T-helper 2 cell (primary cell): Measurements from ENCODE around the gene CTSW.

Experiments
- DNase-seq, 5 experiments: peaks; one replicate each; pipeline versions ENCODE4 v3.0.0 to v3.0.0-alpha.2; 2012 to 2022

The CTSW gene

DNA sequence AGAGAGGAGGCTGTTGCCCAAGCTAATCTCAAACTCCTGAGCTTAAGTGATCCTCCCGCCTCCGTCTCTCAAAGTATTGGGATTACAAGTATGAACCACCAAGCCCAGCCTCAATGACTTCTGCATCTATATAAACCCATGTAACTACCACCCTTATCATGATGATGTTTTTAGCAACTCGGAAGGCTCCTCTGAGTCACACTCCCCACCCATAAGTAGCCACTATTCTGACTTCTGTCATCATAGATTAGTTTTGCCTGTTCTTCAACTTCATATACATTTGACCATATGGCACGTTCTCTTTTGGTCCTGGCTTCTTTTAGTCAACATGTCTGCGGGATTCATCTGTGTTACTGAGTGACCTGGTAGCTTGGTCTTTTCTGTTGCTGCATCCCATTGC, 27.0 kb downstream of the CTSW start:
- no peak for DNase-seq

DNA sequence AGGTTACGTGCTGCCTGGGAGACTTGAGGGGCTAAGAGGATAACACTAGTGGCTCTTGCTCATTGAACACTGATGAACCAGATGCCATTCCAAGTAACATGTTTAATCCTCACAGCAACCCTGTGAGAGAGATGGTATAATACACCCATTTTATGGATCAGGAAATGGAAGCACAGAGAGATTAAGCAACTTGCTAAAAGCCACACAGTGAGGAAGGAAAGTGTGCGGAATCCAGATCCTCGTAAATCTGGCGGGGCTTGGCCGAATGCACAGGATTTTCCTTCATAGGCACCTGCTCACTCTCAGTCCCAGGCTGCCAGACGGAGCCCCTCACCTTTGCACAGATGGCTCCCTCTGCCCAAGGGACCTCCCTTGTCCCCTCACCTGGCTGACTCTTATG, 28.2 kb downstream of the CTSW start:
- no peak for DNase-seq

DNA sequence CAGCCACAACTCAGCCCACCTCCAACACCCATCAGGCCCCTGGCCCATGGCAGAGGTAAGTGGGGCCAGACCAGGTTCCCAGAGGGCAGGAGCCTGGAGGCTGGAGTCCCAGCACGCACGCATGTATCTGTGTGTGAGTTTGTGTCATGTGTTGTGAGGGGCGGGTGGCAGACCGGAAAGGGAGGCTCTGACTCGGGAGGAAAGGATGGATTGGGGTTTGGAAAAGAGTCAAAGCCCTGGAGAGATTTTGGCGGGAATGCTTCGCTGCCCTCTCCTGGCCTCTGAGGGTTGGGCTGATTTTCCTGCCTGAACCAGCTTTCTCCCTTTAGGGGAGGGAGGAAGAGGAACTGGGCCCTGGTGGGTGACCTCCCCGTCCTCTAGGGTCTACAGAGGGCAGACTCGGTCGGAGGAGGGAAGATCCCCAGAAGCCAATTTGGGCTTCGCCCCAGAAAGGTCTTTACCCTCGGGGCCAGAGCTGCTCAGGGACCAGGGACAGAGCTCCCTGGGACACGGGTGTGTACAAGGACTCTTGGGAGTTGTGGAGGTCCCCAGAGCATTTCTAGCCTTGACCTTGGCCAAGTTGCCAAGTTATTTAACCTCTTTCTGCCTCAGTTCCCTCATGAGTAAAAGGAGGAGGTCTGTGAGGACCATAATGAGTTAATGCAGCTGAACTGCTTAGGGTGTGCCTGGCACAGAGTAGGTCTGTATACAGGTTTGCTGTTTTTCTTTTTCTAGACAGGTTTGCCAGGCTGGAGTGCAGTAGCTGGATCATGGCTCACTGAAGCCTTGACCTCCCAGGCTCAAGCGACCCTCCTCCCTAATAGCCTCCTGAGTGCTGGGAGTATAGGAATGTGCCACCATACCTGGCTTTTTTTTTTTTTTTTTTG, 32.3 kb downstream of the CTSW start:
- DNase-seq: no peak

DNA sequence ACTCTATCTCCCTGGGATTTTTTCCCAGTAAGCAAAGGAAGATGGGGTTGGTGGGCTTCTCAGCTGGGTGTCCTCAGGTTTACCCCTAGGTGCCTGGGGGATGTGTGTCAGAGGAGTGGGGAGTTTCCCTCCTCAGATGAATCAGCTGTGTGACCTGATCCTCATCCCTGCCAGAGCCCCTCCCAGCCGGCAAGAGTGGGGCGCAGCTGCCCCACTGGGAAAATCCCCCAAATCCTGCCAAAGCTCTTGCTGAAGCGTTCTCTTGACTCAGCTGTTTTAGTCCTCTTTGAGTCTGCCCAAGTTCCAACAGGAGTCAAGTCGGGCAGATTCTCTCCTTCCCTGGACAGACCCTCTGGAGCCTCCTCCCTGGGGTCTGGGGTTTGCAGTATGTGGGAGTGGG, 33.2 kb downstream of the CTSW start:
- no peak for DNase-seq

DNA sequence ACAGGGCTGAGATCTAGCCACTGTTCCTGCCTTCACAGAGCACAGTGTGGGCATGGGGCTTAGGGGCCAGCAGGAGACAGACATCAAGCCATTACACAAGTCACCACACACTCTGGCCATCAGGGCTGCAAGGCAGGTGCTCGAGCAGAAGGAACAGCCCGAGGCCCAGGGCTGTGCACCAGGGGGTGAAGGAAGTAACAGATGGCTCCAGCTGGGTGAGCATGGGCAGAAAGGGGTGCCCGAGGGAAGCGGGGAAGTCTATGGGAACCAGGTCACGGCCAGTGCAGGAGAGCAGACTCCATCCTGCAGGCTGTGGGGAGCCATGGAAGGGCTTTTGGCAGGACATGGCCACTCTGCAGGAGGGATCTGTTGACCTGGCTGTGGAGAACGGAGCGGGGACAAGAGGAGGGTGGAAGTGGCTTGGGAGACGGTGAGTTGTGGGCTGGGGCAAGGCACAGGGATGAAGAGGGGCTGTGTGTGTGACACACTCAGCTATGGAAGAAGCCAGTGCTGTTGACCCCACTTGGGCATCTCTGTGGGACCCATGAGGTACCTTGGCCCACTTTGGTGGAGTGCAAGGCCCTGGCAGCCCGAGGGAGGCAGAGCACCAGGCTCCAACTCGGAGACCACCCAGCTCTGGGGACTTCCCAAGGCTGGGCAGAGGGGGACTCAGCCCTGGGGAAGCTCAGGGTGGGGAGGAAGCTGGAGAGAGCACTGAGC, 35.6 kb downstream of the CTSW start:
- DNase-seq: no peak

- no peak for DNase-seq
These were observed 36.2 kb downstream of the CTSW start for GRCh38 chr11:65915821-65916251.

DNA sequence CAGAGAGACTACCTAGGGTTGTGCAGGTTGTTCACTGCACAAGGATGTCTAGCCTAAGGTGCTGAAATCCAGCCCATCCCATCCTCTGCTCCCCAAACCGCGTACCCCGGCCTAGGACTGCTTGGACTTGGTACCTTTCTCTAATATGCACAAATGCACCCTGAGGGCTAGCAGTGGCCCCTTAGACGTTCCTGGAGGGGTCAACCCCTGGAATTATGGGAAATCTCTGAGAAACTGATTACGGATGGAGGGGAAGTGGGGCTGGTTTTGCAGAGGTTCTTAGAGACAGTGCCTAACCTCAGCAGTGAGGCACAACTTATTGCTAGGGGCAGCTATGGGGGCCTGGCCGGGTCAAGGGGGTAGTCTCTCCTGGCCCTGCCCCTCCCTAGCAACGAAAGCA, 36.8 kb downstream of the CTSW start:
- no peak for DNase-seq

DNA sequence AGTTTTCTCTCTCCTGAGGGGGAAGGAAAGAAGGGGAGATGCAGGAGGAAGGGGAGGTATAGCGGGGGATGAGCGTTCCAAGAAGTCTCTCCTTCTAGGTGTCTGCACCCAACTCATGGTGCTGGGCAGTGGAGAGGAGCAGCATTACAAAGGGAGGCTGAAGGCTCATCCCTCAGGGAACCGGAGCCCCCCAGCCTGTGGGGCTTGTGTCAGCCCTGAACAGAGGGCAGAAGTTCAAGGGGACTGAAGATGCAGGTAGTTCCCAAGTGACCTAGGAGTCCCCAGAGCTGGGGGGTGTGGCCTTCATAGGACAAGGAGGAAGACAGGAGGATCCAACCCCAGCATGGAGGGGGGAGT, 37.4 kb downstream of the CTSW start:
- no peak for DNase-seq

DNA sequence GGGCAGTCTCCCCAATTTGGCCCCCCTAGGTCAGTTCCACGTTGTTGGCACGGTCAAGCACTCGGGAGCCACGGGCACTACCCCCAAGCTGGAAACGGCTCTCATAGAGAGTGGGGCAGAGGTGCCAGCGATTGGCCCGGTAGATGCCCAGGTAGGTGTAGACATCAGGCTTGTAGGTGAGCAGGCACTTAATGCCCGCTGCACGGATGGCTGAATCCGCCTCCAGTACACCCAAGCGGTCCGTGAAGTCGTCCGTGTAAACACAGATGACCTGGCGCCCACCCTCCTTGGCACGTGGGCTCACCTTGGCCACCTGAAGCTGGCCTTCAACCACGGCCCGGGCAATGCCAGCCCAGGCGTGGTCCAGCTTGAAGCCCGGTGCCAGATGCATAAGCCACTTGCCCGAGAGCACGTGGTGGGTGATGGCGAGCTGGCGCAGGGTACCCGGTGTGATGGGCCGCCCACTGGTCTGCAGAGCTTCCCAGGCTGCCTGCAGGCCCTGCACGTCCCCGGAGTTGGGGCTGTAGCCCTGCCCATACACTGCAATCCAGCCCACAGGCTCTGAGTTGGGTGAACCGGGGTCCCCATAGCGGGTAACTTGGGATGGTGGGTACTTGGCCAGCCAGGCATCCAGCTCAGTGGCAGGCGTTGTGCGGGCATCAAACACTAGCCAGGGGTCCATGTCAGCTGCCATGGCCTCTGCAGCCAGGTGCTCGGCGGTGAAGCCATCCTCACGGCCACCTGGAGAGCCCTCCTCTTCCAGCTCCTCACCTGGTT, 38.0 kb downstream of the CTSW start:
- DNase-seq: no peak

GRCh38 chr11:65918211-65919140, 38.8 kb downstream of the CTSW start, which contains the start of gene C11orf68:
Gene C11orf68 (minus strand): TSS chr11:65919062. CDS start chr11:65919031, 31 bp downstream.
- DNase-seq: no peak

GRCh38 chr11:65919141-65919572, 39.5 kb downstream of the CTSW start, which contains the start of gene DRAP1:
Gene DRAP1 (plus strand): TSS chr11:65919426. CDS start chr11:65919502, 76 bp downstream.
- DNase-seq: peak; percentile 97 to 100 (median 99)

DNA sequence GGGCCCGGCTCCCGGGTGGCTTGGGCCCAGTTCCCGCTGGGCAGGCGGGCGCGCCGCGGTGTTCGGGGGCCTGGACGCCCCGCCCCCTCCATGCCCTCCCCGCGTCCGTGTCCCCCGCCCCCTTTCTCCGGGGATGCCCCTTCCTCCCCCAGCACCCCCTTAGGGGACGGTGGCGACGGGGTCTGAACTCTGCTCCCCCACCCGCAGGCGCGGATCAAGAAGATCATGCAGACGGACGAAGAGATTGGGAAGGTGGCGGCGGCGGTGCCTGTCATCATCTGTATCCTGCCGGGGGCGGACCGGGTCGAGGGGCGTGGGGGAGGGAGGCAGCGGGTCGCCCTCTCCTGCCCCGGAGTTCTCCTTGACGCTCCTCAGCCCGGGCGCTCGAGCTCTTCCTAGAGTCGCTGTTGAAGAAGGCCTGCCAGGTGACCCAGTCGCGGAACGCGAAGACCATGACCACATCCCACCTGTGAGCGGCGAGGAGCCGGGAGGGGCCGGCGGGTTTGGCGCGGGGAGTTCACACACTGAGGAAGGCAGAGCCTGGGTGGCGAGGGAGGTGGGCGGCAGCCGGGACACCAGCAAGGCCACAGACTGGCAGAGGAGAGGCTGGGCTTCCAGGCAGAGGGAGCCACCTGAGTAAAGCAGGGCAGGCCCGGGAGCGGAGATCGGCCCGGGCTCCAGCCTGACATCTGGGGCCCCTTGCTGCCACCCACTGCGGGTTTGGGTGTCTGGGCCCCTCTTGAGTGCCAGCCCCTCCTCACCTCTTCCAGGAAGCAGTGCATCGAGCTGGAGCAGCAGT, 40.1 kb downstream of the CTSW start:
- peak in 4 of 5 experiments; percentile 38 to 65 (median 57) for DNase-seq

GRCh38 chr11:65920372-65920802, 40.8 kb downstream of the CTSW start:
- no peak for DNase-seq

DNA sequence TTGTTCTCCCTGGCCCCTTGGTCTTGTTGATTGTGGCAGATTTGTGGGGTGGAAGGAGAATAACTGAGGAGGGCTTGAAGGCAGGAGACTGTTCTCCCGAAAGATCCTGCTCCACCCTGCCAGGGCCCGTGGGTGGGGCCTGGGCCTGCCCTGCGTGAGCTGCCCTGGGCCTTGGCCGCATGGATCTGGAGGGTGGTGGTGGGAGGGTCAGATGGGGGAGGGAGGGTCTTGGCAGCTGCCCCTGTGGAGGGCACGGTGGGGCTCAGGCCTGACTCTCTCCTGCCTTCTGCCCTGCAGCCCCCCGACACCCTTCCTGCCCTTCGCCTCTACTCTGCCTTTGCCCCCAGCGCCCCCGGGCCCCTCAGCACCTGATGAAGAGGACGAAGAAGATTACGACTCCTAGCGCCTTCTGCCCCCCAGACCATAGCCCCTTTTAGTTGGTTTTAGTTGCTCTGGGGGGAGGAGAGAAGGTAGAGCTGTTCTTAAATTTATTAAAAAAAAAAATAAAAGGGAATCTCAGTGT, 41.5 kb downstream of the CTSW start:
- no peak for DNase-seq

DNA sequence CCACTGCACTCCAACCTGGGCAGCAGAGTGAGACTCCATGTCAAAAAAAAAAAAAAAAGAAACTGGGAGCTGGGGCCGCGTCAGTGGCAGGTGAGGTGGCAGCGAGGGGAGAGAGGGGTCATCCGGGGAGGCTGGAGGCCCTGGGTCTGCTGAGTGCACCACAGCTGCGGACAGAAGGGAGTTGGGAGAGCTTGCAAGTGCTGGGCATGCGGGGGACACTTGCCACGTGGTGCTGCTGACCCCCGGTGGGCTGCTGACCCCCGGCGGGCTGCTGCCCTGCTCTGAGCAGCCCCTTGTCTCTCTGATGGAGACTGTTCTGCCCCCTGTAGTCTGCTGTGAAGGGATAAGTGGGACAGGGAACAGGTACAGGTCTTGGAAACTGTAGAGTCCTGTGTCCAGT, 42.2 kb downstream of the CTSW start:
- no peak for DNase-seq

DNA sequence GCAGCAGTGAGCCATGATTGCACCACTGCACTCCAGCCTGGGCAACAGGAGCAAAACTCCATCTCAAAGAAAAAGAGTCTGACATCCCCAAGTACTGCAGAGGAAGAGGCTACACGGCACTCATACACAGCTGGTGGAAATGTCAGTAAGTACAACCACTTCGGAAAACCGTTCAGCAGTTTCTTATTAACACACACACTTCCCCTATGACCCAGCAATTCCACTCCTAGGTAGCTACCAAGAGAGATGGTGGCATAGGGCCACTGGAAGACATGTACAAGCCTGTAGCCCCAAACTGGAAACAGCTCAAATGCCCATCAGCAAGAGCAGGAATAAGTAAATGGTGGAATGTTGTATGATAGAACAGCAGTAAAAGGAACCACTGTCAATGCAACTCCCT, 42.9 kb downstream of the CTSW start:
- no peak for DNase-seq

DNA sequence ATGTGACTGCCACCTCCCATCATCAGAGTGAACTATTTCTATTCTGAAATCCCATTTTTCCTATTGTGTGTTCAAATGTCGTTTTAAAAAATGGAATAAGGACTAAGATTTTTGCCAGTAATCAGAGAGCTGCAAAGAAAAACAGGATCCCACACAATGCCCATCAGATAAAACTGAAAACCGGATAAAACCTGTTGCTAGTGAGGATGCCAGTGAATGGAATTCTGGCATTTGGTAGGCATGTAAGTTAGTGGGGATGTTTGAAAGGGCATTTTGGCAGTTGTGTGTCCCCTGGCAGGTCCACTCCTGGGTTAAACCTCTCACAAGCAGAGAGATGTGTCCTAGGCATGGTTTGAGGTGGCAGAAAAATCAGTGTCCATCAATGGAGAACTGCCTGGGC, 45.8 kb downstream of the CTSW start:
- DNase-seq: no peak

DNA sequence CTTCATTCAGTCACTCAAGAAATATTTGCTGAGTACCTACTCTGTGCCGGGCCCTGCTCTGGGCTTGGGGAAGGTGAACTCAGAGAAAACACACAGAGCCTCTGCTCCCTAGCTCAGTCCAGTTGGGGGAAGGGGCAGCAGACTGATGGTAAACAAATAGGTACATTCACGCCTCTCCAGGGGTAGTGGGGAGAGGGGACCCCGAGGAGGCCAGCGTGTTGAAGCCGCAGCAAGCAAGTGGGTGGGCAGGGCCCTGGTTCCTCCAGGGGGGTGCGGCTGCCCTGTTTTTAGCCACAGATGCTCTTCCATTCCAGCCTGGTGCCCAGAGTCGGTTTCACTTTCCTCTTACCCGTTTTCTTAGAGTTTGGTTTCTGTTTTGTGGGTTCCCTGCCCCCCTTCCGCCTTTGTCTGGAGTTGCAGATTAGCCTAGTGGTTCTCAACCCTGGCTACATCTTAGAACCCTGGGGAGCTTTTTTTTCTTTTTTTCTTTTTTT, 48.3 kb downstream of the CTSW start:
- DNase-seq: peak; percentile 22 to 93 (median 61)

DNA sequence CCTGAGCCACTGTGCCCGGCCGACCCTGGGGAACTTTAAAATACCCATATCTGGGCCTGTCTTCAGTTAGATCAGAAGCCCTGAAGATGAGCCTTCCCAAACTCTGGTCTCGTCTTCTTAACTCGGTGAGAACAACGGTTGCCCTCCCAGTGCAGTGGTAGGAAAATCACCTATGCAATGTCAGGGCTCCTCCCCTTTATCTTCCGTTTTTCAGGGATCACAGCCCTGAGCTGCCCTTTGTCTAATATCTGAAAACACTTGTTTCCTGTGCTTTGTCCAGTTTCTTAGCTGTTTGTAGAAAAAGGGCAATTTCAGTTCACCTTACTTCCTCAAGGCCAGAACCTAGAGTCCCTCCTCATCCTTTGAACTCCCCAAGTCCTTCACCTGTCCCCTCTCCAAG, 49.0 kb downstream of the CTSW start:
- no peak for DNase-seq

- no peak for DNase-seq
These were observed 52.3 kb downstream of the CTSW start for GRCh38 chr11:65931773-65932557.
